Hematopoietic multipotent progenitor cell treated with erythropoietin and hydrocortisone succinate and interleukin-3 and kit ligand, for 4 days (in vitro differentiated cells): ENCODE measurements around the gene TEX13D.
"Not testable (repeated sequence)": the region's sequence is repeated elsewhere in the genome, so short reads cannot be mapped to it uniquely, and the experiment has no call there.

Source experiments
- DNase-seq: peaks from one replicate; pipeline ENCODE4 v3.0.0-alpha.2; 2015

TEX13D gene

GRCh38 chrX:124332481-124333424 is at the start of gene TEX13D:
TSS of gene TEX13D (plus strand) at chrX:124332660. CDS start at chrX:124332918, 258 bp downstream.
- DNase-seq = no peak

- DNase-seq = no peak
Observed at GRCh38 chrX:124289443-124289842, 43.0 kb upstream of the TEX13D start.

- DNase-seq = no peak
Observed at GRCh38 chrX:124293810-124294209, 38.6 kb upstream of the TEX13D start.

GRCh38 chrX:124299323-124299722 is 33.1 kb upstream of the TEX13D start:
- not testable (repeated sequence) for DNase-seq

- no peak for DNase-seq
Observed at GRCh38 chrX:124300405-124300804, 32.1 kb upstream of the TEX13D start.

GRCh38 chrX:124307253-124307907 is 25.1 kb upstream of the TEX13D start:
- DNase-seq = no peak

- DNase-seq = no peak
Observed at GRCh38 chrX:124325732-124326131, 6.7 kb upstream of the TEX13D start.

GRCh38 chrX:124328765-124329164 is 3.7 kb upstream of the TEX13D start:
- DNase-seq = no peak

GRCh38 chrX:124333862-124334261 is 1.4 kb downstream of the TEX13D start:
- no peak for DNase-seq

GRCh38 chrX:124334555-124334954 is 2.1 kb downstream of the TEX13D start:
- DNase-seq = not testable (repeated sequence)

GRCh38 chrX:124335598-124335997 is 3.1 kb downstream of the TEX13D start:
- no peak for DNase-seq

GRCh38 chrX:124337916-124338315 is 5.5 kb downstream of the TEX13D start:
- DNase-seq = no peak

- DNase-seq = no peak
Observed at GRCh38 chrX:124338733-124339514, 6.5 kb downstream of the TEX13D start.

GRCh38 chrX:124341396-124342132 is 9.1 kb downstream of the TEX13D start:
- no peak for DNase-seq

- no peak for DNase-seq
Observed at GRCh38 chrX:124342174-124342867, 9.9 kb downstream of the TEX13D start.

GRCh38 chrX:124343016-124343415 is 10.6 kb downstream of the TEX13D start:
- DNase-seq = no peak

GRCh38 chrX:124344246-124344645 is 11.8 kb downstream of the TEX13D start:
- DNase-seq = no peak

- DNase-seq = peak; percentile 14
Observed at GRCh38 chrX:124346117-124346876, 13.8 kb downstream of the TEX13D start, which contains the start of gene SH2D1A. TSS of gene SH2D1A (plus strand) at chrX:124346563. CDS start at chrX:124346643, 80 bp downstream.

- no peak for DNase-seq
Observed at GRCh38 chrX:124346877-124347241, 14.4 kb downstream of the TEX13D start.

GRCh38 chrX:124347242-124347641 is 14.8 kb downstream of the TEX13D start:
- DNase-seq = no peak

GRCh38 chrX:124348182-124348581 is 15.7 kb downstream of the TEX13D start:
- peak; percentile 9 for DNase-seq
